Breast epithelium (tissue), 3 donors: ENCODE measurements around the gene SCP2D1.

Experiments
- POLR2A ChIP-seq: fragments of 450-650 bp; IDR thresholded peaks from one replicate; pipeline ENCODE4 v1.6.1; 2016; ENCODE audit warnings: antibody characterized with exemption, mild to moderate bottlenecking, moderate library complexity
- TF ChIP-seq, protein P1 (sequence below), 3 donors: fragments of 450-650 bp; IDR thresholded peaks; one replicate each; pipeline ENCODE4 v1.5.1; 2016 to 2017; ENCODE audit warnings: antibody characterized with exemption in 3 of 3, mild to moderate bottlenecking in 3 of 3, moderate library complexity in 3 of 3

DNA sequence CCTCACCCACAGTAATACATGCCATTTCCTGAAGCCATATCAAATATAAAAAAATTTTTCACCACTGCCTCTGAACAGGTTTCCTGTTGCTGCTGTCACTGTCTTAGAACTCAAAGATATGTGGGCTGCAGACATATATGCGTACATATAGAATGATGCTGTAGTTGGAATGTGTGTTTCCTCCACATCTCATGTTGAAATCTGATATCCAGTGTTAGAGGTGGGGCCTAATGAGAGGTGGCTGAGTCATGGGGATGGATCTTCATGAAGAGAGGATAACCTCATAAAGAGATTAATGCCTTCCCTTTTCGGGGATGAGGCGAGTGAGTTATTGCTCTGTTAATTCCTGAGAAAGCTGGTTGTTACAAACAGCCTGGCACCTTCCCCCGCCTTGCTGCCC is 7.7 kb upstream of the SCP2D1 start:
- TF ChIP-seq, protein P1, sequence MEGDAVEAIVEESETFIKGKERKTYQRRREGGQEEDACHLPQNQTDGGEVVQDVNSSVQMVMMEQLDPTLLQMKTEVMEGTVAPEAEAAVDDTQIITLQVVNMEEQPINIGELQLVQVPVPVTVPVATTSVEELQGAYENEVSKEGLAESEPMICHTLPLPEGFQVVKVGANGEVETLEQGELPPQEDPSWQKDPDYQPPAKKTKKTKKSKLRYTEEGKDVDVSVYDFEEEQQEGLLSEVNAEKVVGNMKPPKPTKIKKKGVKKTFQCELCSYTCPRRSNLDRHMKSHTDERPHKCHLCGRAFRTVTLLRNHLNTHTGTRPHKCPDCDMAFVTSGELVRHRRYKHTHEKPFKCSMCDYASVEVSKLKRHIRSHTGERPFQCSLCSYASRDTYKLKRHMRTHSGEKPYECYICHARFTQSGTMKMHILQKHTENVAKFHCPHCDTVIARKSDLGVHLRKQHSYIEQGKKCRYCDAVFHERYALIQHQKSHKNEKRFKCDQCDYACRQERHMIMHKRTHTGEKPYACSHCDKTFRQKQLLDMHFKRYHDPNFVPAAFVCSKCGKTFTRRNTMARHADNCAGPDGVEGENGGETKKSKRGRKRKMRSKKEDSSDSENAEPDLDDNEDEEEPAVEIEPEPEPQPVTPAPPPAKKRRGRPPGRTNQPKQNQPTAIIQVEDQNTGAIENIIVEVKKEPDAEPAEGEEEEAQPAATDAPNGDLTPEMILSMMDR (IDR thresholded peaks at IDR 0.05), result no peak
- no peak for TF ChIP-seq POLR2A
